Epithelial cell of proximal tubule (primary cell): ENCODE results near the gene KCNJ15. TPM values are rescaled to one million over a fixed set of nuclear protein-coding genes. Genes with fewer than 3 reads are reported as not detected.

Experiments
- DNase-seq: peaks from one replicate; pipeline ENCODE4 v3.0.0-alpha.2; 2011; ENCODE audit warnings: low read depth
- H3K4me3 ChIP-seq: 2 replicates; pipeline ENCODE4 v1.5.1; 2011; ENCODE audit warnings: low read depth, mild to moderate bottlenecking, low read length
- total RNA-seq: library from RNA; depleted of rRNA; stranded (reverse); fragments of >200 nt; gene quantifications from 2 replicates; pipeline ENCODE4 v1.2.3, GENCODE V29; 2015
- TF ChIP-seq, protein P1 (sequence below): conservative IDR thresholded peaks from 2 replicates; pipeline ENCODE4 v1.5.1; 2012; ENCODE audit warnings: low read depth, mild to moderate bottlenecking, low read length

Gene KCNJ15
- total RNA-seq, 1 donor from 2014 or later: 38.9 TPM

DNA sequence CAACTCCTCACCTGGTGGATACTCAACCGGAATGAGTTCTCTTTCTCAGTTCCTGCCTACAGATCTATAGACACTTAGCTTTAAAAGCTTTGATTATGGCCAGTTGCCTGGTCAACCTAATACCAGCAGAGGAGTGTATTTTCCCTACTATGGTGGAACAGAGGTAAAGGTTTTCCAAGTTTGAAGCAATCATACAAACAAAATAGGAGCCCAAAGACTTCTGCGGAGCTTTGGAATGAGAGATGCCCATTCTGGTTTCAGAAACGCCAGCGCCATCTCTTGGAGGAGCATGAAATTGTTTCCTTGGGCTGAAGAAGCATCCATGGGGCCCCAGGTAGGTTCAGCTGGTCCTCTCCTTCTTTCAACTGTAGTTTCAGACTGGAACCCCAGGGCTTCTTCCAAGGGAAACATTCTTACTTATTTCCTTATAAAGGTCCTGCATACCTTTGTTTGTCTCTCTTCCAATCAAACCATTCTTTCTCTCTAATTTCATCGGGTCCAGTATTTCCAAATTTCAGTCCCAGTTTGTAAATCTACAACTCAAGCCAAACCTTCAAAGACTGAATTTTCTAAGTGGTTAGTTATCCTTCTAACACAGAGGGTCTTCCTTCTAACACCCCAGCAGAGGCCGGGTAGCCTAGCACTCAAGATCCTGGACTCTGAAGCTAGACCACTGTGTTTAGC, 95.9 kb downstream of the KCNJ15 start:
- H3K4me3 ChIP-seq: no peak overlapping the region
- no peak for DNase-seq
- TF ChIP-seq, protein P1, sequence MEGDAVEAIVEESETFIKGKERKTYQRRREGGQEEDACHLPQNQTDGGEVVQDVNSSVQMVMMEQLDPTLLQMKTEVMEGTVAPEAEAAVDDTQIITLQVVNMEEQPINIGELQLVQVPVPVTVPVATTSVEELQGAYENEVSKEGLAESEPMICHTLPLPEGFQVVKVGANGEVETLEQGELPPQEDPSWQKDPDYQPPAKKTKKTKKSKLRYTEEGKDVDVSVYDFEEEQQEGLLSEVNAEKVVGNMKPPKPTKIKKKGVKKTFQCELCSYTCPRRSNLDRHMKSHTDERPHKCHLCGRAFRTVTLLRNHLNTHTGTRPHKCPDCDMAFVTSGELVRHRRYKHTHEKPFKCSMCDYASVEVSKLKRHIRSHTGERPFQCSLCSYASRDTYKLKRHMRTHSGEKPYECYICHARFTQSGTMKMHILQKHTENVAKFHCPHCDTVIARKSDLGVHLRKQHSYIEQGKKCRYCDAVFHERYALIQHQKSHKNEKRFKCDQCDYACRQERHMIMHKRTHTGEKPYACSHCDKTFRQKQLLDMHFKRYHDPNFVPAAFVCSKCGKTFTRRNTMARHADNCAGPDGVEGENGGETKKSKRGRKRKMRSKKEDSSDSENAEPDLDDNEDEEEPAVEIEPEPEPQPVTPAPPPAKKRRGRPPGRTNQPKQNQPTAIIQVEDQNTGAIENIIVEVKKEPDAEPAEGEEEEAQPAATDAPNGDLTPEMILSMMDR: peak; percentile 93

GRCh38 chr21:38354231-38354630, 97.4 kb downstream of the KCNJ15 start:
- H3K4me3 ChIP-seq: no peak overlapping the region
- no peak for DNase-seq
- TF ChIP-seq, protein P1: no peak

DNA sequence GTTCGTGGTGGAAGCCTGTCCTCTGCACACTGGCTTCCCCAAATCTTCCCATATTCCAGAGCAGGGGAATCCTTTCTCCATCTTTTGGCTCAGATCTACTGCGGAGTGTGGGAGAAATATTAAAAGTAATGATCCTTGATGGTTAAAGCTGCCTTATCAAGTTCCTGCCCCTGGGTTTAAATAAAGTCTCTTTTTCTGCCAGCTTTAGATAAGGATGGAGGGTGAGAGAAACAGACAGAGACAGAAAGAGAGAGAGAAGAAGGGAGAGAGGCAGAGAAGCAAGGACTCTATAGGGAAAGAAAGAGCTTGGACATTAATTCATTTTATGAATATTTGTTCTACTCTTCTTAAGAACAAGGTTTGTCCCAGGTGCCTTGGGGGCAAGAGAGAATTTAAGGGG, 98.0 kb downstream of the KCNJ15 start:
- H3K4me3 ChIP-seq: no peak overlapping the region
- TF ChIP-seq, protein P1: no peak
- no peak for DNase-seq

DNA sequence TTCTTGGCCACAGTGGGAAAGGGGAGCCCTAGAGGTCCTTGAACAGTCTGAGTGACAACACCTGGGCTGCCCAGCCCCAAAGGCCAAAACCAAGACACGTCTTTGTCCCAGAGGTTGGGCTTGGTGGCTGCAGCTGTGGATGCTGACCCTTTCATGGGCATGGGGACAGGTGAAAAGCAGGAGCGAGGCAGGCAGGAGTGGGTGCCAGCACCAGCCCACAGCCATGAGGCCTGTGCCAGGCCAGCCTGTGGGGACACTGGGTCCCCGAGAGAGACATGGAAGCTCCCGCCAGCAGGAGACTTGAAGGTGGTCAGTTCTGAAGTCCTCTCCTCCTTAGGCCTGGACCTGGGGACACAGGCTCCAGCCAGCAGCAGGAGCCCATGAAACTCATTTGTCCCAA, 98.6 kb downstream of the KCNJ15 start:
- TF ChIP-seq, protein P1: no peak
- no peak for DNase-seq
- H3K4me3 ChIP-seq: no peak overlapping the region

GRCh38 chr21:38355992-38356781, 99.4 kb downstream of the KCNJ15 start:
- DNase-seq: no peak
- no peak overlapping the region for H3K4me3 ChIP-seq
- TF ChIP-seq, protein P1: peak; percentile 99

Other genes starting within 250 kb of the KCNJ15 start
- 0.29 TPM in 1 of 2 replicates, not detected in the other for gene ERG, start 241.5 kb downstream of the KCNJ15 start, total RNA-seq